H1 (cell line): Measurements from ENCODE around the gene SECISBP2. TPM values are rescaled to one million over a fixed set of nuclear protein-coding genes. Genes with fewer than 3 reads are reported as not detected.

Experiments
- CTCF ChIA-PET: fragments of 300-600 bp; sonication (Branson Sonifier 250); formaldehyde crosslinking; loops from one replicate; lab custom pipeline; 2021; ENCODE audit not compliant: partially characterized antibody; lab: Charles Lee
- POLR2A ChIA-PET: fragments of 300-600 bp; sonication (Branson Sonifier 250); formaldehyde crosslinking; loops from one replicate; lab custom pipeline; 2021; ENCODE audit warnings: inconsistent platforms; ENCODE audit not compliant: partially characterized antibody; lab: Charles Lee
- DNase-seq, 2 experiments: peaks; one replicate each; pipeline versions ENCODE4 v3.0.0 to v3.0.0-alpha.2; 2010 to 2022; ENCODE audit warnings: low spot score in 2 of 2, low read depth in 1 of 2, mixed read lengths in 1 of 2
- FAIRE-seq: peaks from 2 replicates; lab custom pipeline; 2011; peaks lifted over from hg19 to GRCh38; lab: Jason Lieb, UNC
- H2AFZ ChIP-seq: 2 replicates; pipeline ENCODE4 v1.8.1; 2012; ENCODE audit warnings: low read length, inconsistent platforms
- H2AK5ac ChIP-seq: 2 replicates; pipeline ENCODE4 v1.6.1; 2013; ENCODE audit warnings: low read depth, low read length
- H2BK120ac ChIP-seq: replicated peaks from 2 replicates; pipeline ENCODE3; 2013; ENCODE audit warnings: low read depth, low read length, inconsistent platforms
- H2BK12ac ChIP-seq: 2 replicates; pipeline ENCODE4 v1.6.1; 2013; ENCODE audit warnings: low read depth, low read length
- H2BK15ac ChIP-seq: 2 replicates; pipeline ENCODE4 v1.6.1; 2013; ENCODE audit warnings: low read length
- H2BK20ac ChIP-seq: 2 replicates; pipeline ENCODE4 v1.6.1; 2013; ENCODE audit warnings: low read length
- H2BK5ac ChIP-seq: 2 replicates; pipeline ENCODE4 v1.6.1; 2013; ENCODE audit warnings: low read depth, low read length
- H3K14ac ChIP-seq: 2 replicates; pipeline ENCODE4 v1.6.1; 2013; ENCODE audit warnings: inconsistent platforms; ENCODE audit not compliant: insufficient read length
- H3K18ac ChIP-seq: 2 replicates; pipeline ENCODE4 v1.6.1; 2013; ENCODE audit warnings: low read length; ENCODE audit errors: extremely low read depth
- H3K23ac ChIP-seq: 2 replicates; pipeline ENCODE4 v1.6.1; 2013; ENCODE audit warnings: inconsistent platforms; ENCODE audit not compliant: insufficient read length
- H3K23me2 ChIP-seq: 2 replicates; pipeline ENCODE4 v1.6.1; 2013; ENCODE audit warnings: low read depth, low read length
- H3K27ac ChIP-seq: 2 replicates; pipeline ENCODE4 v1.6.1; 2011; ENCODE audit warnings: low read depth, low read length, inconsistent platforms
- H3K27me3 ChIP-seq, 4 experiments: replicated peaks in 1 of 4; 1 replicate in 1 of 4; 2 replicates in 3 of 4; pipeline versions ENCODE4 v1.6.1 to v1.8.1; 2011 to 2013; ENCODE audit warnings: low read length in 3 of 4, mild to moderate bottlenecking in 3 of 4, inconsistent platforms in 2 of 4, mixed read lengths in 2 of 4, moderate library complexity in 1 of 4; ENCODE audit not compliant: control insufficient read depth in 3 of 4, insufficient read depth in 3 of 4; ENCODE audit errors: extremely low read depth in 1 of 4
- H3K36me3 ChIP-seq, 4 experiments: 2 replicates each; pipeline versions ENCODE4 v1.6.1 to v1.8.1; 2011 to 2013; ENCODE audit warnings: mild to moderate bottlenecking in 4 of 4, low read length in 3 of 4, moderate library complexity in 2 of 4, control low read depth in 1 of 4, inconsistent platforms in 1 of 4; ENCODE audit not compliant: insufficient read depth in 4 of 4, control insufficient read depth in 2 of 4
- H3K4ac ChIP-seq: replicated peaks from 2 replicates; pipeline ENCODE3; 2013; ENCODE audit warnings: low read length, low read depth, mixed read lengths, inconsistent platforms; ENCODE audit not compliant: insufficient read length
- H3K4me1 ChIP-seq, 4 experiments: replicated peaks in 1 of 4; 1 replicate in 1 of 4; 2 replicates in 3 of 4; pipeline versions ENCODE4 v1.6.1 to v1.8.1; 2011 to 2013; ENCODE audit warnings: low read length in 3 of 4, inconsistent platforms in 2 of 4, mixed read lengths in 1 of 4; ENCODE audit not compliant: insufficient read depth in 4 of 4, control insufficient read depth in 3 of 4
- H3K4me2 ChIP-seq, 2 experiments: 2 replicates each; pipeline versions ENCODE4 v1.6.1 to v1.8.1; 2011 to 2013; ENCODE audit warnings: low read depth in 2 of 2, low read length in 2 of 2, control low read depth in 1 of 2, inconsistent platforms in 1 of 2, mild to moderate bottlenecking in 1 of 2; ENCODE audit not compliant: insufficient read depth in 1 of 2
- H3K4me3 ChIP-seq, 4 experiments: fragments of 200-600, 300-600 bp in 1 of 4; sonication (generic), shearing (Covaris generic), sonication (Bioruptor Twin) in 1 of 4; 2 replicates each; pipeline versions ENCODE4 v1.5.1 to v1.8.1; 2011 to 2016; ENCODE audit warnings: low read length in 4 of 4, low read depth in 3 of 4, control low read depth in 2 of 4, inconsistent platforms in 2 of 4, mild to moderate bottlenecking in 2 of 4, mixed read lengths in 1 of 4, moderate library complexity in 1 of 4; ENCODE audit not compliant: insufficient read depth in 2 of 4; ENCODE audit errors: extremely low read depth in 1 of 4
- H3K56ac ChIP-seq: replicated peaks from 2 replicates; pipeline ENCODE3; 2013; ENCODE audit warnings: low read depth, mild to moderate bottlenecking, mixed read lengths, low read length, inconsistent platforms; ENCODE audit not compliant: insufficient read length
- H3K79me1 ChIP-seq: 2 replicates; pipeline ENCODE4 v1.6.1; 2013; ENCODE audit warnings: low read depth, low read length, control low read depth
- H3K79me2 ChIP-seq, 2 experiments: 2 replicates each; pipeline versions ENCODE4 v1.6.1 to v1.8.1; 2012 to 2013; ENCODE audit warnings: low read length in 2 of 2, mild to moderate bottlenecking in 2 of 2, inconsistent platforms in 1 of 2; ENCODE audit not compliant: insufficient read depth in 2 of 2, control insufficient read depth in 1 of 2
- H3K9ac ChIP-seq, 4 experiments: replicated peaks in 1 of 4; 1 replicate in 1 of 4; 2 replicates in 3 of 4; pipeline versions ENCODE4 v1.6.1 to v1.8.1; 2011 to 2013; ENCODE audit warnings: low read depth in 3 of 4, low read length in 3 of 4, control low read depth in 2 of 4, mild to moderate bottlenecking in 2 of 4, moderate library complexity in 2 of 4, inconsistent platforms in 1 of 4; ENCODE audit errors: extremely low read depth in 1 of 4
- H3K9me3 ChIP-seq, 2 experiments: 2 replicates each; pipeline versions ENCODE4 v1.6.1 to v1.8.1; 2012 to 2013; ENCODE audit warnings: mild to moderate bottlenecking in 2 of 2, moderate library complexity in 2 of 2, control low read depth in 1 of 2, inconsistent platforms in 1 of 2, low read depth in 1 of 2, low read length in 1 of 2, mixed read lengths in 1 of 2; ENCODE audit not compliant: insufficient read depth in 2 of 2
- H4K20me1 ChIP-seq, 2 experiments: replicated peaks in 1 of 2; 2 replicates each; pipeline versions ENCODE3 to v1.8.1; 2011 to 2013; ENCODE audit warnings: inconsistent platforms in 2 of 2, low read length in 2 of 2, mild to moderate bottlenecking in 1 of 2; ENCODE audit not compliant: insufficient read depth in 2 of 2, control insufficient read depth in 1 of 2
- H4K5ac ChIP-seq: 2 replicates; pipeline ENCODE4 v1.6.1; 2013; ENCODE audit warnings: low read length, low read depth, mixed read lengths, inconsistent platforms; ENCODE audit not compliant: insufficient read length
- H4K8ac ChIP-seq: 2 replicates; pipeline ENCODE4 v1.8.0; 2013; ENCODE audit warnings: mild to moderate bottlenecking, moderate library complexity, low read length, inconsistent platforms; ENCODE audit not compliant: insufficient read depth; ENCODE audit errors: extremely low read depth
- H4K91ac ChIP-seq: replicated peaks from 2 replicates; pipeline ENCODE3; 2013; ENCODE audit warnings: low read length, mixed read lengths, inconsistent platforms; ENCODE audit not compliant: insufficient read length
- BCL11A ChIP-seq, 2 experiments: IDR thresholded peaks; one replicate each; pipeline ENCODE4 v1.6.1; 2011; ENCODE audit warnings: low read depth in 2 of 2, low read length in 2 of 2, mild to moderate bottlenecking in 2 of 2
- EP300 ChIP-seq, 2 experiments: IDR thresholded peaks; 1 replicate in 1 of 2; 2 replicates in 1 of 2; pipeline ENCODE4 v1.6.1; 2011 to 2012; ENCODE audit warnings: low read depth in 2 of 2, low read length in 2 of 2, mild to moderate bottlenecking in 2 of 2, borderline replicate concordance in 1 of 2, inconsistent platforms in 1 of 2, moderate library complexity in 1 of 2
- EZH2 ChIP-seq: fragments of 200-600 bp; sonication (generic); IDR thresholded peaks from 2 replicates; pipeline ENCODE4 v1.7.1; 2012; ENCODE audit warnings: low read depth, mild to moderate bottlenecking, moderate library complexity, low read length, inconsistent platforms; ENCODE audit not compliant: severe bottlenecking
- JUND ChIP-seq: IDR thresholded peaks from 2 replicates; pipeline ENCODE4 v1.6.1; 2011; ENCODE audit warnings: mild to moderate bottlenecking, improper control_type of control experiment, low read length
- KDM1A ChIP-seq: fragments of 200-600, 300-600 bp; sonication (generic); IDR thresholded peaks from 2 replicates; pipeline ENCODE4 v1.7.1; 2016; ENCODE audit warnings: mild to moderate bottlenecking, low read length, borderline replicate concordance
- MAFK ChIP-seq: IDR thresholded peaks from 2 replicates; pipeline ENCODE4 v1.6.1; 2012; ENCODE audit warnings: low read depth, mild to moderate bottlenecking, improper control_type of control experiment, low read length
- RBBP5 ChIP-seq: IDR thresholded peaks from 2 replicates; pipeline ENCODE4 v1.7.1; 2012; ENCODE audit warnings: low read depth, mild to moderate bottlenecking, inconsistent platforms, low read length, moderate library complexity, borderline replicate concordance
- RNF2 ChIP-seq: fragments of 200-900, 300-1000 bp; sonication (generic); IDR thresholded peaks from 2 replicates; pipeline ENCODE4 v1.7.1; 2016; ENCODE audit warnings: borderline replicate concordance, low read depth, mild to moderate bottlenecking, antibody characterized with exemption, low read length; ENCODE audit not compliant: poor library complexity, severe bottlenecking; ENCODE audit errors: missing control alignments
- RXRA ChIP-seq: IDR thresholded peaks from 2 replicates; pipeline ENCODE4 v1.6.1; 2011; ENCODE audit warnings: low read depth, mild to moderate bottlenecking, low read length, moderate library complexity; ENCODE audit not compliant: insufficient read depth
- SIRT6 ChIP-seq: IDR thresholded peaks from one replicate; pipeline ENCODE4 v1.7.1; 2012; ENCODE audit warnings: low read length, inconsistent platforms
- SP2 ChIP-seq: IDR thresholded peaks from 2 replicates; pipeline ENCODE4 v1.6.1; 2012; ENCODE audit warnings: mild to moderate bottlenecking, low read length, inconsistent platforms
- SP4 ChIP-seq: IDR thresholded peaks from 2 replicates; pipeline ENCODE4 v1.6.1; 2012; ENCODE audit warnings: low read length, inconsistent platforms
- TEAD4 ChIP-seq: IDR thresholded peaks from 2 replicates; pipeline ENCODE4 v1.6.1; 2012; ENCODE audit warnings: low read depth, low read length, inconsistent platforms, mixed read lengths
- WGBS, 2 experiments: shearing (Covaris generic) in 1 of 2; methylation state at CpG; one replicate each; pipeline versions ENCODE4 v1.1.6 to v1.1.7; 2013 to 2015; ENCODE audit warnings: low lambda C conversion rate in 2 of 2, mixed read lengths in 2 of 2, inconsistent platforms in 1 of 2, low coverage in 1 of 2, missing lambda C conversion rate in 1 of 2; ENCODE audit not compliant: insufficient replicate concordance in 2 of 2, insufficient coverage in 1 of 2, insufficient read length in 1 of 2; ENCODE audit errors: extremely low coverage in 1 of 2, missing lambda C conversion rate in 1 of 2; 5-methylcytosine and 5-hydroxymethylcytosine counted together
- polyA plus RNA-seq, 7 experiments: library from polyadenylated mRNA; depleted of rRNA in 3 of 7; stranded (reverse) in 5 of 7; unstranded in 2 of 7; fragments of >200 nt in 5 of 7; fragments of 200-250 nt in 2 of 7; gene quantifications; 1 replicate in 5 of 7; 2 replicates in 1 of 7; 4 replicates in 1 of 7; pipeline versions ENCODE4 v1.2.1 to v1.2.3, GENCODE V29; 2011 to 2013; ENCODE audit warnings: missing spikeins in 2 of 7, mixed read lengths in 2 of 7
- total RNA-seq: library from RNA; stranded (reverse); fragmentation: NEBNext Ultra II Directional; extraction: Animal tissue kit (Norgen Biotek cat#: 25700); gene quantifications from 2 replicates; pipeline ENCODE4 v1.2.1, GENCODE V29; 2021
- TF ChIP-seq, protein P1 (sequence below): IDR thresholded peaks from 2 replicates; pipeline ENCODE4 v1.6.1; 2012; ENCODE audit warnings: inconsistent platforms

SECISBP2 gene
- total and polyA plus RNA-seq, 2 of the 8 experiments (the other 6 are each of a cell fraction or from before 2014, with no cell fraction given): 39.0 to 61.7 TPM

DNA sequence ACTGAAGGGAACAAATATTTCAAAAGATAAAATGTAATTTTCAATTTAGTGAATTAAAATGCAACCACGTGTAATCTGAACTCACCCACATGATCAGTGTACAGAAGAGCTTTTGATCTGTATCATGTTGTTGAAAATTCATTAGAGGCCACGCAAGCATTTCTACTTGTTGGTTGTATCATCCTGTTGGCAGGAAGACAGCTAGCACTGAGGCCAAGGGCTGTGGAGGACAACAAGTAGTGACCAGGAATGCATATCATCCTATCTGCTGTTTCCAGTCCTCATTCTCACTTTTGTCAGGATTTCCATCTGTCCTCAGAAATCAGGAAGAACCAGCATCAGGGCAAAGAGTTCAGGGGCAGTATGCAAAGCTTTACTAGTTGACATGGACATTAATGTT lies 37.2 kb upstream of the SECISBP2 start:
- Histone ChIP-seq H3K4me1 (no peaks in the 10 kb centered on the region), H3K4ac (no peak overlapping the region), H2AK5ac (no peak overlapping the region), H3K56ac (no peak overlapping the region), H2BK20ac (no peak overlapping the region), H3K23ac (no peak overlapping the region), H2BK15ac (no peak overlapping the region), H2BK12ac (no peak overlapping the region), H3K14ac (no peak overlapping the region), H3K4me2 (no peak overlapping the region), H2BK120ac (no peak overlapping the region), H3K27me3 (no peaks in the 10 kb centered on the region), H4K8ac (no peak overlapping the region), H3K4me3 (no peak overlapping the region), H2BK5ac (no peak overlapping the region), H3K79me2 (no peaks in the 10 kb centered on the region), H3K36me3 (no peaks in the 10 kb centered on the region), H4K5ac (no peak overlapping the region), H3K79me1 (no peaks in the 10 kb centered on the region; the same call in 1 of the 2 replicates), H4K91ac (no peak overlapping the region), H3K9ac (no peak overlapping the region), H2AFZ (no peak overlapping the region), H3K9me3 (0 out of 4 replicates have a peak, but pooled peaks cover 0 to under 1% of the 10 kb centered on the region in 2 experiments), H3K27ac (no peak overlapping the region), H3K23me2 (no peaks in the 10 kb centered on the region), H4K20me1 (no peaks in the 10 kb centered on the region), H3K18ac (no peak overlapping the region)
- DNase-seq: no peak
- POLR2A ChIA-PET: interaction anchor here (1.7 kb wide), 1 partner anchor 29 kb away, joined by 3 read pairs; no protein-coding TSS in a partner anchor
- CTCF ChIA-PET: interaction anchor here (0.8 to 3.1 kb wide), 3 partner anchors 9 to 106 kb away, joined by 3 to 12 read pairs (median 3); no protein-coding TSS in a partner anchor
- no peak for FAIRE-seq
- 89% methylated on average over 2 of the region's 2 CpGs; no CpG with 5 or more reads in 1 of the 2 experiments for WGBS, 2 experiments
- TF ChIP-seq SP2 (no peak), RBBP5 (no peak), SP4 (no peak), SIRT6 (no peak), MAFK (no peak), KDM1A (no peak), BCL11A (IDR thresholded peaks at IDR 0.05; ENCODE audit: low read depth in 2 of 2, low read length in 2 of 2) (no peak), EP300 (IDR thresholded peaks at IDR 0.05; ENCODE audit: borderline replicate concordance in 1 of 2, low read depth in 2 of 2, low read length in 2 of 2) (no peak), RXRA (no peak), RNF2 (no peak), JUND (no peak), EZH2 (no peak), TEAD4 (no peak)
- TF ChIP-seq, protein P1, sequence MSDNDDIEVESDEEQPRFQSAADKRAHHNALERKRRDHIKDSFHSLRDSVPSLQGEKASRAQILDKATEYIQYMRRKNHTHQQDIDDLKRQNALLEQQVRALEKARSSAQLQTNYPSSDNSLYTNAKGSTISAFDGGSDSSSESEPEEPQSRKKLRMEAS: no peak
